Right lobe of liver (tissue), 4 donors: ENCODE results near the gene SART3.

Experiments used
- CTCF ChIP-seq, 4 donors: fragments of 200-600 bp in 3 of 4; fragments of 450-650 bp in 1 of 4; IDR thresholded peaks; one replicate each; pipeline versions ENCODE4 v1.5.1 to v1.8.0; 2016 to 2022; ENCODE audit warnings: antibody characterized with exemption in 4 of 4, mild to moderate bottlenecking in 2 of 4
- POLR2A ChIP-seq: fragments of 450-650 bp; IDR thresholded peaks from one replicate; pipeline ENCODE4 v1.6.1; 2017; ENCODE audit warnings: antibody characterized with exemption, mild to moderate bottlenecking
- donor health status: DM: no; HTN: no; CAD: no.
- donor health status: DM: no; HTN: no; CAD: no.
- donor health status: DM: no; HTN: yes; CAD: no.

GRCh38 chr12:108567406-108568337, 6.7 kb upstream of the SART3 start:
- no peak for TF ChIP-seq CTCF (IDR thresholded peaks at IDR 0.05)
- no peak for TF ChIP-seq POLR2A
